Measurements from ENCODE around the gene SLIT3. TPM values are rescaled to one million over a fixed set of nuclear protein-coding genes. Genes with fewer than 3 reads are reported as not detected.

Gene SLIT3
- total and polyA plus RNA-seq, 2 donors (not counting 3 experiments of a cell fraction or from before 2014, with no cell fraction given) = 0.90 to 1.0 TPM

DNA sequence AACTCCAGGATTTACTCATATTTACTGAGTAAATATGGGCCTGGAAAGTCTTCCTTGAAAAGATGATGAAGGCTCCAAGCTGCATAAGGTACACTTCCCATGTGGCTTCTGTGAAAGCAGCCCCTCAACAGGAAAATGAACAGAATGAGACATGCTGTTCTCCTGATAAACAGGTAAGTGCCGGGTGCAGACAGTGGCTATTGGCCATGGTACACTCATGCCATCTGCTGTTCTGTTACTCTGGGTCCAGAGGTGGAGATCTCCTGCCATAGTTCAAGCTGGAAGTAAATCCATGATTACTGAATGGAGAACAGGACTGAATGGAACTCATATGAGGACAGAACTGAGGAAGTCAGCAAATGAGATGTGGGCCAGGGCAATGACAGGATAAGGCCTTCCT lies 103.6 kb downstream of the SLIT3 start:
- Histone ChIP-seq H3K4me2 (ENCODE audit: insufficient read depth, low read length) (no peak overlapping the region), H3K9ac (replicated peaks; ENCODE audit: extremely low read depth, insufficient read depth, low read length) (no peak overlapping the region), H3K27me3 (ENCODE audit: control insufficient read depth in 2 of 2, insufficient read depth in 2 of 2, low read length in 2 of 2) (no peaks in the 10 kb centered on the region), H3K9me3 (replicated peaks; ENCODE audit: control insufficient read depth, insufficient read depth, low read length) (no peaks in the 10 kb centered on the region), H3K36me3 (ENCODE audit: control insufficient read depth in 2 of 2, extremely low read depth in 1 of 2, insufficient read depth in 2 of 2, low read length in 2 of 2) (no peaks in the 10 kb centered on the region), H3K79me2 (ENCODE audit: control insufficient read depth, insufficient read depth, low read length) (no peaks in the 10 kb centered on the region), H3K27ac (ENCODE audit: insufficient read depth, low read depth, low read length) (no peak overlapping the region), H2AFZ (ENCODE audit: low read depth, low read length) (no peak overlapping the region), H3K4me3 (replicated peaks in 1 of 3; ENCODE audit: insufficient read depth in 1 of 3, low read depth in 1 of 3, low read length in 3 of 3) (no peak overlapping the region), H3K9me1 (replicated peaks; ENCODE audit: control insufficient read depth, extremely low read depth, insufficient read depth, low read length) (no peaks in the 10 kb centered on the region), H4K20me1 (replicated peaks; ENCODE audit: control insufficient read depth, extremely low read depth, insufficient read depth, low read length) (no peaks in the 10 kb centered on the region), H3K4me1 (ENCODE audit: control insufficient read depth, extremely low read depth, insufficient read depth, low read length) (no peaks in the 10 kb centered on the region)
- POLR2A ChIA-PET = no interaction called here
- FAIRE-seq = no peak
- intact Hi-C loops (cut with micrococcal nuclease) = no loop called here
- CTCF ChIA-PET = interaction anchor here (1.9 kb wide), 1 partner anchor 209 kb away, joined by 7 read pairs; no protein-coding TSS in a partner anchor
- no peak for DNase-seq (ENCODE audit: low read depth, low spot score)
- BruUV-seq (replicated peaks) = no TSS peak
- dilution Hi-C loops (cut with MboI; ENCODE audit: extremely low pct_ligation_motif_present, low sequenced_read_pairs) = no loop called here
- TF ChIP-seq EZH2 (IDR thresholded peaks at IDR 0.05; ENCODE audit: borderline replicate concordance, low read depth, low read length, severe bottlenecking) = no peak
- TF ChIP-seq MYC (IDR thresholded peaks at IDR 0.05; ENCODE audit: low read depth, low read length) = no peak
- TF ChIP-seq, protein P1, sequence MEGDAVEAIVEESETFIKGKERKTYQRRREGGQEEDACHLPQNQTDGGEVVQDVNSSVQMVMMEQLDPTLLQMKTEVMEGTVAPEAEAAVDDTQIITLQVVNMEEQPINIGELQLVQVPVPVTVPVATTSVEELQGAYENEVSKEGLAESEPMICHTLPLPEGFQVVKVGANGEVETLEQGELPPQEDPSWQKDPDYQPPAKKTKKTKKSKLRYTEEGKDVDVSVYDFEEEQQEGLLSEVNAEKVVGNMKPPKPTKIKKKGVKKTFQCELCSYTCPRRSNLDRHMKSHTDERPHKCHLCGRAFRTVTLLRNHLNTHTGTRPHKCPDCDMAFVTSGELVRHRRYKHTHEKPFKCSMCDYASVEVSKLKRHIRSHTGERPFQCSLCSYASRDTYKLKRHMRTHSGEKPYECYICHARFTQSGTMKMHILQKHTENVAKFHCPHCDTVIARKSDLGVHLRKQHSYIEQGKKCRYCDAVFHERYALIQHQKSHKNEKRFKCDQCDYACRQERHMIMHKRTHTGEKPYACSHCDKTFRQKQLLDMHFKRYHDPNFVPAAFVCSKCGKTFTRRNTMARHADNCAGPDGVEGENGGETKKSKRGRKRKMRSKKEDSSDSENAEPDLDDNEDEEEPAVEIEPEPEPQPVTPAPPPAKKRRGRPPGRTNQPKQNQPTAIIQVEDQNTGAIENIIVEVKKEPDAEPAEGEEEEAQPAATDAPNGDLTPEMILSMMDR (IDR thresholded peaks at IDR 0.05; ENCODE audit: extremely low read depth in 1 of 2, insufficient read depth in 1 of 2, low read depth in 1 of 2, low read length in 2 of 2) = no peak
- no peak for TF ChIP-seq POLR2A (IDR thresholded peaks at IDR 0.05; ENCODE audit: low read depth, low read length)
- TF ChIP-seq, protein P2, sequence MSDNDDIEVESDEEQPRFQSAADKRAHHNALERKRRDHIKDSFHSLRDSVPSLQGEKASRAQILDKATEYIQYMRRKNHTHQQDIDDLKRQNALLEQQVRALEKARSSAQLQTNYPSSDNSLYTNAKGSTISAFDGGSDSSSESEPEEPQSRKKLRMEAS (IDR thresholded peaks at IDR 0.05; ENCODE audit: insufficient read depth, insufficient read length) = no peak
- TF ChIP-seq POLR2AphosphoS5 (IDR thresholded peaks at IDR 0.05; ENCODE audit: insufficient read depth, low read depth, low read length) = no peak
- no peak for TF ChIP-seq GATA2 (IDR thresholded peaks at IDR 0.05; ENCODE audit: insufficient read depth, insufficient read length, low read depth, low read length)
- no peak for TF ChIP-seq FOS (IDR thresholded peaks at IDR 0.05; ENCODE audit: borderline replicate concordance, insufficient read depth, low read length)
